HG03103 (cell line): Measurements from ENCODE around the gene BRD9.
A peak's percentile ranks its signal among the peaks of the same experiment; 100 is the strongest.
"Not testable (repeated sequence)": the region's sequence is repeated elsewhere in the genome, so short reads cannot be mapped to it uniquely, and the experiment has no call there.

Experiments used
- ATAC-seq: cut with Tn5 transposase; IDR thresholded peaks from one replicate; pipeline ENCODE4 v1.9.1; 2021; ENCODE audit warnings: low read depth; ENCODE audit not compliant: unreplicated experiment

Gene BRD9

GRCh38 chr5:881551-881935, 11.1 kb downstream of the BRD9 start:
- ATAC-seq, result no peak

DNA sequence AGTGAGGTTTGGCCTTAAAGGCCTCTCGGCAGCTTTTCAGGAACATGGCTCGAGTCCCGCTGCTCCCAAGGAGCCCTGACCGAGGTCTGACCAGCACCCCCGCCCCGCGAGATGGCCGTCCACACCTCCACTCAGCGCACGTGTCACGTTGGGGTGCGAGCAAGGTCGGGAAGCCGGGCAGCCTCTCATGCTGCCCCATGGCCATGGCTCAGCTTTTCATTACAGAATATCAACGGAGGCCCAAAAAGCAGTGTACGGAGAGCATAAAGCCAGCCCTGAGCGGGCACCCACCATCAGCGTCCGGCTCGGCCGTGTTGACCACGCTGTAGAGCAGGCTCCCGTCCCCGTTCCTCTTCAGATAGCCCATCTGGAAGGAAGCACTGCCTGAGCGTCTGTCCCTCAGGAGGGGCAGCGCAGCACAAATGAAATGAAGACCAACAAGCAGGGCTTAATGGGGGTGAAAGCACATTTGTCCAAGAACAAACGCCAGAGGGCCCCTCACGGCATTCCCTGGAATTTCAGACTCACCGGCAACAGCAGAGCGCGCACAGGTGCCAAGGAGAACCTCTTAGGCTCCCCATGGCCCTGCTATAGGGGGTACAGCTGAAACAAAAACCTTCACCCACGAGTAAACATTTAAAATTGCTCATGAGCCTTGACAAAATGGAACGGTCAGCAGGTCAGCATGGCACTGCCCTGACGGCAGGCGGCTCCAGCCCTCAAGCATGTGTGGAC, 11.6 kb downstream of the BRD9 start:
- no peak for ATAC-seq

- not testable (repeated sequence) for ATAC-seq
Measured at GRCh38 chr5:878677-879076, 13.9 kb downstream of the BRD9 start.

DNA sequence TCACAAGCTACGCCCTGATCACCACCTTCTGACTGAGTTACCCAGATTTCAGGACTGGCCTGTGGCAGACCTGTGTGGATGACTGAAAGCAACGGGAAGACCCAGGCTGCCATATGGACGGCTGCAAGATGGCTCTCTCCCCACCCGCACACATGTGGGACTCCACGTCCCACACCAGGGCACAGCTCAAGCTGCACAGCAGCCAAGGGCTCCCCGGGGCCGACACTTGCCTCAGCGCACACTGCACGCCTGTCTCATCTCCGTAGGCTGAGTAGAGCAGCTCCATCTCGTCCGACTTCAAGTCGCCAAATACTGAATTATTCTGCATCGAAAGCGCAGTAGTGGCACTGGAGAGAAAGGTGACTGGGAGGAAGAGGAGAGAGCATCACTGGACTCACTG, 14.5 kb downstream of the BRD9 start:
- no peak for ATAC-seq

- ATAC-seq, result no peak
Measured at GRCh38 chr5:876398-877365, 15.9 kb downstream of the BRD9 start.

GRCh38 chr5:875931-876330, 16.7 kb downstream of the BRD9 start:
- ATAC-seq, result no peak

- peak; percentile 86 for ATAC-seq
Measured at GRCh38 chr5:873328-873727, 19.3 kb downstream of the BRD9 start.

DNA sequence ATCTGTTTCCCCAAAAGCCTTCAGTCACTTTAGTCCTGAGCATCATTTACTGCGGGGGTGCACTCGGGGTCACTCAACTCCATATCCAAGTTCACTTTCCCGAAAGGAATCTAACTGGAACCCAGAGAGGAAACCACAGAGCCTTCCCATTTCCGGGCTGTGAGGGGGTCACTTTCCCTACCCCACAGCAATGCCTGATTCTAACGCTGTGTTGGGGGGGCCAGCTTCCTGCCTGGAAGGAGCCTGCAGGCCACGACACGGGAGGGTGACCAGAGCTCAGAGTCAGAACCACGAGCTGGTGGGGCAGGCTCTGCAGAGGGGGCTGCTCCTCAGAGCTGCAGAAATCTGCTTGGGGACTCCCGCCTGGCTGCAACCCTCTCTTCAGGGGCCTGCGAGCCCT, 20.3 kb downstream of the BRD9 start:
- ATAC-seq, result no peak

- no peak for ATAC-seq
Measured at GRCh38 chr5:871596-872298, 20.9 kb downstream of the BRD9 start.

- no peak for ATAC-seq
Measured at GRCh38 chr5:870956-871355, 21.6 kb downstream of the BRD9 start.

DNA sequence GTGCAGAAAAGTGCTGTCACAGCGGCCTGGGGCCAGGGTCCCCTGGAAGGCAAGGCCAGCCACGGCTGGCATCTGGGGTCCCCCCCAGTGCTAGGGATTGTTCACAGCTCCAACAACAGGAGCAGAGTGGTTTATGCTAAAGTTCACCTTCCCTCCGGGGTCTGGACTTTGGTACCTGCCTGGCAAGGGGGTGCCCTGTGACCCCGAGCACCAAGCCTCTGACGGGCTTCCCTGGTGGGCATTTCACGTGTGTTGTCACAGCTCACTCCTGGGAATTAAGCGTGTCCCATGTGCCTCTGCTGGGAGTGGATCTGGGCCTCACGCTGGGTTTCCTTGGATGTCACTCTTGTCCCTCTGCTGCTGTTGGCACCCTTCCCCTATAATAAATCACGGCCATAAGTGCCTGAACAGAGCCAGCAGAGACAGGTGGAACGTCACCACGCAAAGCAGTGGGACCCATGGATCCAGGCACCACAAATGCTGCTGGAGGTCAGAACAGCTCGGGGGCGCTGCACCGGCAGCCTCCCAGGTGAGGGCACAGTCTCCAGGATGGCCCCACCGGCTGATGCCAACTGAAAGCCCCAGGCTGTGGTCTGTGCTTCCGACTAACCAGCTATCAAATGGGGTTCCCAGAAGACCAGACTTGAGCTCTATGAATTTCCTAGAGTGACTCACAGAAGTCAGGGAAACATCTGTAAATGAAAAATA, 24.0 kb downstream of the BRD9 start:
- ATAC-seq, result no peak

GRCh38 chr5:867300-867870, 25.2 kb downstream of the BRD9 start:
- ATAC-seq, result no peak

DNA sequence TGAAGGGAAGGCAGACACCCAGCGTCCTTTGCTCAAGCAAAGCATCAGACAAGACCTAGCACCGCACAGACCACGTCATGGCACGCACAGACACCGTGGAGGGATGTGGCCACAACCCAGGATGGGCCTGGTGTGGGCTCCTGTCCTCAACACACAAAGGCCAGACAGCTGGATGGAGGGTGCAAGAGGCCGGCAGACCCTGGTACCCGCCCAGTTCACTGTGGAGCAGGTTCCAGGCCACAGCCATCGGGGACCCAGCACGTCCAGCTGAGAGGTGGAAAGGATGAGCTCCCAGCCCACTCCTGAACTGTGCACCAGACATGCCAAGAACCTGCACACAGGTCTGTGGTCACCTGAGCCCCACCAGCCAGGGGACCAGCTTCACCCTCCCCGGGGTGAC, 26.8 kb downstream of the BRD9 start:
- ATAC-seq, result no peak

DNA sequence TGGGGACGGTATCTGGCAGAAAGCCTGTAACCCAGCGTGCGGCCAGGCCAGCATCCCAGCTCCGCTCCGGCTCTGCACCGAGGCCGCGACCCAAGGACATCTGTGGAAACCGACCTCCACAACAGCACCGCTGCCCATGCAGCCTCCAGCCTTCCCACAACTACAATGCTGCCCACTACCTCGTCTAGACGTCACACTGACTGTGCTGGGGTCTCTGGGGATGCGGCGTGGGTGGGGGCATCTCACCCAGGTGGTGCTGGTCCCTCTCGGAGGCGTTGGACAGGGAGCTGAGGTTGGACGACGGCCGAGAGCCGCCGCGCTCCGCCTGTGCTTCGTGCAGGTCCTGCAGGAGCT, 27.5 kb downstream of the BRD9 start:
- no peak for ATAC-seq

DNA sequence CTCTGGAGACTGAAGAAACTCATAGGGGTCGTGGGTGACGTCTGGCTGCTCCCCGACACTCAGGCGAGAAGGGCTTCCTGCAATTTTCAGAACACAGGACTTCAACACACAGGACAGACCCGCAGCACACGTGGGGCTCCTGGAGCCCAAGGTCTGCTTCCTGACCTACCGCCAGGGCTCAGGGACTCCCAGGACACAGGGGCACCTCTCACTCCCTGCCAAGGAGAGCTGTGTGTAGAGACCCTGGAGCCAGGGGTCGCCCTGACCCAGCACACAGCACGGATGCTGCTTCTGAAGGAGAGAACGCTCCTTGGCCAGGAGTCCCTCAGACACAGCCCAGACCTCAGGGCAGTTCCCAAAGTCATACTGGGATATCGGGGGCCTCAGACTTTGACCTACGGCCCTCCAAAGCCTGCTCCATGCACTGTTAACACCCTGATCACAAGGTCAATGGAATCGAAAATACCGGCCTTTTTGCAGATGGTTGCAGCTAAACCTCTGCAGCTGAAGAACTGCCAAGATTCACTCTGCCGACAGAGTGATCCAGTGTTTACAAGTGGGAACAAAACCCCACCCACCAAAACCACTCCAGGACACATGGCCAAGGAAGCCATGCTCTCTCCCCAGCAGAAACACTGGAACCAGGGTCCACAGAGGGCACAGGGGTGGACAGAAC, 28.0 kb downstream of the BRD9 start:
- ATAC-seq, result no peak

- ATAC-seq, result no peak
Measured at GRCh38 chr5:863244-863805, 29.3 kb downstream of the BRD9 start.

DNA sequence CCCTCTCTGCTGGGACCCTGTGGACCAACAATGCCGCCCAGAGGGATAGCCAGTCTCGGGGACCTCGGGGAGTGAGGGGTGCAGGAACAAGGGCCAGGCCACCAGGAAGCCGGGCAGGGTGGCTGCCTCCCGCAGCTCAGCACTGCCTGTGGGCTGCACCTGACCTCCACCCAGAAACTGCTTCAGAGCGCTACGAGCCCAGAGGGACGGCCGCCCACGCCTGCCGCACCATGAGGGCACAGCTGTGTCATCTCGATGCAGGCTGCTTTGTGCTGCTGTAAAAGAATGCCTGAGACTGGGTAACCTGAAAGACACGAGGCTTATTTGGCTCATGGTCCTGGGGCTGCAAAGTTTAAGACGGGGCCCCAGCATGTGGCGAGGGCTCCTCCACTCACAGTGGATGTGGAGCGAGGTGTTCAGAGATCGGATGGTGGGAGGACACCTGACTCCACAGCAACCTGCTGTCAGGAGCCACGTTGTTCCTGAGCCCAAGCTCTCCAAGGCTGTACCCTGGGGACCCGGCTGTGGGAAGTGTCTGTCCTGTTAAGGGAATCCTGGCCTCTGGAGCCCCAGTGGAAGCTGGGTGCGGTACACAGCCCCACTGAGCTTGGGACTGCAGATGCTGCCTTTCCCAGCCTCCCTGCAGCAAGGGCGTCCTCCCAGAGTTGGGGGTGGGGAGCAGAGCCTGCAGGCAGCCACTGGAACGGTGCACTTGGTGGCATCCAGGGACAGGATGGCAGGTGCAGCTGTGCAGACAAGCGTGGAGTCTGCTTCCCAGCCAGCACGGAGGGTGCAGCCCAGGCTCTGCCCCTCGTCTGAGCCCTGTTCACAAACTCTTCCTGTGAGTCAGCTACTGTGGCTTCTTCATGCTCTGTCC, 30.0 kb downstream of the BRD9 start:
- no peak for ATAC-seq
